GM23248 (cell line): Measurements from ENCODE around the gene VCL.

Experiments used
- EZH2 ChIP-seq: fragments of 200-600 bp; sonication (generic); IDR thresholded peaks from 2 replicates; pipeline ENCODE4 v1.6.1; 2018; ENCODE audit warnings: antibody characterized with exemption, mild to moderate bottlenecking; ENCODE audit not compliant: insufficient read depth, poor library complexity, severe bottlenecking
- EZH2phosphoT487 ChIP-seq: fragments of 200-600 bp; sonication (generic); IDR thresholded peaks from 2 replicates; pipeline ENCODE4 v1.6.1; 2018; ENCODE audit warnings: antibody characterized with exemption, moderate library complexity, mild to moderate bottlenecking, low read depth; ENCODE audit not compliant: insufficient read depth

DNA sequence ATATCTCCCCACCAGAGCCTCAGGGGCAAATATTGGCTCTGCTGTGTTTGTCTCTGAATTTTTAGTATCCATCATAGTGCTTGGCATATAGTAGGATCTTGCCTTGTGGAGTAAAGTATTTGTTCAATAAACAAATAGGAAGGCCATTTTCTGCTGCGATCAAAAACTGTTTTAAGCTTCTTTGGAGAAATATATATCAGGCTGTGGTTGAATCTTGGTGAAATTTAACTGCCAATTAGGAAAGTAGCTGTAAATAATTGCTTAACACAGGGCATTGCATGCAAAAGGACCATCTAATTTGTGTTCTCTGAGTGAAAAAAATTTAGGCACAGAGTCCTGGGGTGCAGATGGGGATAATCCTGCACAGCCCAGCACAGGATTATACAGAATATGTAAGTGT is 15.1 kb downstream of the VCL start:
- TF ChIP-seq EZH2 (no peak), EZH2phosphoT487 (no peak)
